T-helper 2 cell treated with Interferon-gamma antibody and Interleukin-4, amounts not matched to agents 5 μg/mL and 100 μg/mL, for 36 hours (primary cell): ENCODE results near the gene ADIPOR2.

Source experiments
- DNase-seq: peaks from one replicate; pipeline ENCODE4 v3.0.0; 2021; ENCODE audit warnings: low spot score
- H3K27ac Mint-ChIP-seq: one replicate; pipeline ENCODE4 v1.8.0; 2021; ENCODE audit warnings: mild to moderate bottlenecking, mixed read lengths
- H3K27me3 Mint-ChIP-seq: one replicate; pipeline ENCODE4 v1.8.0; 2021; ENCODE audit warnings: low read depth, mixed read lengths
- H3K36me3 Mint-ChIP-seq: one replicate; pipeline ENCODE4 v1.8.0; 2021; ENCODE audit warnings: low read depth, mixed read lengths
- H3K4me1 Mint-ChIP-seq: one replicate; pipeline ENCODE4 v1.8.0; 2021; ENCODE audit warnings: low read depth, mixed read lengths
- H3K4me3 Mint-ChIP-seq: one replicate; pipeline ENCODE4 v1.8.0; 2022; ENCODE audit warnings: mild to moderate bottlenecking, moderate library complexity, mixed read lengths
- H3K9me3 Mint-ChIP-seq: one replicate; pipeline ENCODE4 v1.8.0; 2021; ENCODE audit warnings: mixed read lengths

The ADIPOR2 gene

GRCh38 chr12:1769809-1770494 is 79.1 kb downstream of the ADIPOR2 start:
- Mint-ChIP-seq H3K36me3 (peaks cover 10% of the 10 kb centered on the region), H3K27ac (no peak overlapping the region), H3K27me3 (no peaks in the 10 kb centered on the region), H3K9me3 (no peaks in the 10 kb centered on the region), H3K4me1 (peaks cover 4% of the 10 kb centered on the region), H3K4me3 (no peak overlapping the region)
- DNase-seq: no peak

- DNase-seq: no peak
- Mint-ChIP-seq H3K4me1 (peaks cover 5% of the 10 kb centered on the region), H3K36me3 (peaks cover 26% of the 10 kb centered on the region), H3K27ac (no peak overlapping the region), H3K9me3 (no peaks in the 10 kb centered on the region), H3K27me3 (no peaks in the 10 kb centered on the region), H3K4me3 (no peak overlapping the region)
These were observed 83.2 kb downstream of the ADIPOR2 start for GRCh38 chr12:1773937-1774655.

GRCh38 chr12:1776170-1776921 is 85.5 kb downstream of the ADIPOR2 start:
- Mint-ChIP-seq H3K27me3 (no peaks in the 10 kb centered on the region), H3K4me3 (no peak overlapping the region), H3K27ac (no peak overlapping the region), H3K36me3 (peaks cover 32% of the 10 kb centered on the region), H3K9me3 (no peaks in the 10 kb centered on the region), H3K4me1 (peaks cover 9% of the 10 kb centered on the region)
- DNase-seq: no peak

GRCh38 chr12:1777798-1778197 is 86.9 kb downstream of the ADIPOR2 start:
- Mint-ChIP-seq H3K4me1 (peaks cover 9% of the 10 kb centered on the region), H3K4me3 (no peak overlapping the region), H3K9me3 (no peaks in the 10 kb centered on the region), H3K27ac (no peak overlapping the region), H3K27me3 (no peaks in the 10 kb centered on the region), H3K36me3 (peaks cover 32% of the 10 kb centered on the region)
- no peak for DNase-seq

- no peaks in the 10 kb centered on the region for H3K27me3 Mint-ChIP-seq
- H3K36me3 Mint-ChIP-seq: peaks cover 31% of the 10 kb centered on the region
- no peak overlapping the region for H3K27ac Mint-ChIP-seq
- H3K9me3 Mint-ChIP-seq: no peaks in the 10 kb centered on the region
- no peak overlapping the region for H3K4me3 Mint-ChIP-seq
- DNase-seq: no peak
- peaks cover 9% of the 10 kb centered on the region for H3K4me1 Mint-ChIP-seq
These were observed 88.0 kb downstream of the ADIPOR2 start for GRCh38 chr12:1778911-1779310.

- Mint-ChIP-seq H3K36me3 (peaks cover 28% of the 10 kb centered on the region), H3K27me3 (no peaks in the 10 kb centered on the region), H3K9me3 (no peaks in the 10 kb centered on the region), H3K4me3 (no peak overlapping the region), H3K4me1 (peaks cover 9% of the 10 kb centered on the region), H3K27ac (no peak overlapping the region)
- no peak for DNase-seq
These were observed 88.9 kb downstream of the ADIPOR2 start for GRCh38 chr12:1779783-1780182.

GRCh38 chr12:1781772-1782171 is 90.9 kb downstream of the ADIPOR2 start:
- no peak overlapping the region for H3K4me3 Mint-ChIP-seq
- H3K36me3 Mint-ChIP-seq: peaks cover 34% of the 10 kb centered on the region
- peaks cover 4% of the 10 kb centered on the region for H3K4me1 Mint-ChIP-seq
- H3K9me3 Mint-ChIP-seq: no peaks in the 10 kb centered on the region
- H3K27me3 Mint-ChIP-seq: no peaks in the 10 kb centered on the region
- H3K27ac Mint-ChIP-seq: no peak overlapping the region
- DNase-seq: no peak

DNA sequence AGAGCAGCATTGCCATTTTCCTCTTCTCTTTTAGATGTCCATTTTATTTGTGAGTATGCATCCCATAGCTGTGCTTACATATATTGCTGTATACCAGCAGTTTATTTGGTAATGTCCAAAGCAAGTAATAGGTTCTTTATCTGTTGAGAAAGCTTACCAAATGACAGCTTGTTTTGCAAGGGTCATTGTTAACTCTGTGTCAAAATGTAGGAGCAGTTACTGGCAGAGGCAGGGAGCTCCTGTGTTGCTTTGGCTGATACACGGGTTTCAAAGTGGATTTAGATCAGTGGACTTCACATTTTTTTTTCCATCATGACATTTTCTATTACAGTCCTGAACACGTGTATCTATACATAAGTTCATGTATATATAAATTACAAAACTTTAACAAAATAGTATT is 91.3 kb downstream of the ADIPOR2 start:
- Mint-ChIP-seq H3K4me3 (no peak overlapping the region), H3K27ac (no peak overlapping the region), H3K4me1 (peaks cover 4% of the 10 kb centered on the region), H3K27me3 (no peaks in the 10 kb centered on the region), H3K36me3 (peaks cover 34% of the 10 kb centered on the region), H3K9me3 (no peaks in the 10 kb centered on the region)
- DNase-seq: no peak

DNA sequence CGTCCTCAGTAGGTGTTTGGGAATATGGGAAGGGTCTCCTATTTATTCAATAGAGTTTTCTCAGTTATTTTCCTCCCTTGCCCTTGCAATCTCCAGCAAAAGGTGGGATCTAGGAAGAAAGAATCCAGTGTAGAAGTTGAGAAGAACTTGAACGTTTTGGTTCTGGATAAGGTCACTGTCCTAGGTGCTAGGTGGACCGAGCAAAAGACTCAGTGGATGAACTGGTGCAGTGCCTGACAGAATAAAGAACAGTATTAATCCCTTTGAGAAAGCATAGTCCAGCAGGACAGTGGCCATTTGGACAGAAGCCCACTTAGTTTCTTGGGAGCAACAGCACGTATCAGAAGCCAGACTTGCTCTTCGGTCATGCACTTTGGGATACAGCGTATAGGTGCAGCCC is 96.8 kb downstream of the ADIPOR2 start:
- no peak for DNase-seq
- Mint-ChIP-seq H3K27me3 (no peaks in the 10 kb centered on the region), H3K9me3 (no peaks in the 10 kb centered on the region), H3K4me1 (peaks cover 24% of the 10 kb centered on the region), H3K27ac (no peak overlapping the region), H3K36me3 (peaks cover 17% of the 10 kb centered on the region), H3K4me3 (no peak overlapping the region)

- H3K27me3 Mint-ChIP-seq: no peaks in the 10 kb centered on the region
- H3K9me3 Mint-ChIP-seq: no peaks in the 10 kb centered on the region
- H3K4me1 Mint-ChIP-seq: peaks cover 24% of the 10 kb centered on the region
- peaks cover 7% of the 10 kb centered on the region for H3K36me3 Mint-ChIP-seq
- H3K4me3 Mint-ChIP-seq: no peak overlapping the region
- H3K27ac Mint-ChIP-seq: no peak overlapping the region
- DNase-seq: no peak
These were observed 99.6 kb downstream of the ADIPOR2 start for GRCh38 chr12:1790444-1790843.

DNA sequence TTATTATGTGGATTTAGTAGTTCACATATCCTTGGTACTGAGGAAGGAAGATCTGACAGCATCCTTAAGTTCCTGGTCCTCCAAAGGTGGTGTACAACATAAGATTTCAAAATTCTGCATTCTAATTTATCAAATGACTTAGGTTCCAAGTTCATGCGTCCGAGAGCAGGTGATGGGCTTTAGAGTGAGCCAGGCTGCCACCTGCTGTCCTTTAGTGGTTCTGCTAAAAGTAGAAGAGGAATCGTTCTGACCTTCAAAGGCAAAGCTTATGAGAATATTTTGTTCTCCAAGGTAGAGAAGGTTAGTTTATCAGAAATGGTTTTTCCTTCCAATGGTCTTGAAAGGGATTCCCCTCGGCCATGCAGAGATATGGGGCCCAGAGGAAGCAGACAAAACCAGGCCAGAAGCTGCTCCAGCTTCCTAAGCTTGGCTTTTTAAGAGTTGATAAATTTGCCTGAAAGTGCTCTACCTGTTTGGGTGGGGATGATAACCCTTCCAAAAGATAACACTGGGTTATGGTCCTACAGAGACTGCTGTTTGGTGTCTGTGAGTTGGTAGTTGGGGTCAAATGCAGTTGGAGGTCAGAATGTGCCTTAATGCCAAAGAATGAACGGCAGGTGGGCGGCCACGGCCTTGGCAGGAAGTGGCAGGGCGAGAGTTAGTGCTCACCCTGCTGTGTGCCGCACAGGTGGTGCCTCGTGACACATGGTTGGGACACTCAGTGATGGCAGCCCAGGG is 100.4 kb downstream of the ADIPOR2 start:
- peak; percentile 51 for DNase-seq
- Mint-ChIP-seq H3K4me1 (peaks cover 30% of the 10 kb centered on the region), H3K27me3 (no peaks in the 10 kb centered on the region), H3K36me3 (peaks cover 2% of the 10 kb centered on the region), H3K27ac (peak overlapping the region; percentile 47), H3K9me3 (no peaks in the 10 kb centered on the region), H3K4me3 (peak overlapping the region; percentile 3)

DNA sequence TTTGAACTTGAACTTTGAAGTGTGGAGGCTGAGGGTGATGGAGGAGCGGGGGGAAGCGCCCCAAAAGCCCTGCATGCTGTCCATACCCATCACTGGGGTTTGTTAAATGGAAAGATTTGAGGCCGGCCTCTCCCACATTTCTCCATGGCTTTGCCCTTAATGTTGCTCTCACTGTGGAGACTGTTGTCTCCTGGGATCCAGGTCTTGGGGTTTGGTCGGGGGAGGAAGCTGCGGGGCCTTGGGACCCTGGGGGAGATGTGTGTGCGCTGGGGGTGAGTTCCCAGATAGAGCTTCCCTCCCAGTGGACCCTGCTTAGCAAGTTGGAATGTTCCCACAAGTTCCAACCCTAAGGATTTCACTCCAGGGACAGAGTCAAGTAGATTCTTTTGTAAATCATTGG is 101.5 kb downstream of the ADIPOR2 start:
- H3K9me3 Mint-ChIP-seq: no peaks in the 10 kb centered on the region
- H3K27me3 Mint-ChIP-seq: no peaks in the 10 kb centered on the region
- DNase-seq: no peak
- peaks cover 30% of the 10 kb centered on the region for H3K4me1 Mint-ChIP-seq
- no peak overlapping the region for H3K27ac Mint-ChIP-seq
- H3K36me3 Mint-ChIP-seq: peaks cover 1% of the 10 kb centered on the region
- no peak overlapping the region for H3K4me3 Mint-ChIP-seq

DNA sequence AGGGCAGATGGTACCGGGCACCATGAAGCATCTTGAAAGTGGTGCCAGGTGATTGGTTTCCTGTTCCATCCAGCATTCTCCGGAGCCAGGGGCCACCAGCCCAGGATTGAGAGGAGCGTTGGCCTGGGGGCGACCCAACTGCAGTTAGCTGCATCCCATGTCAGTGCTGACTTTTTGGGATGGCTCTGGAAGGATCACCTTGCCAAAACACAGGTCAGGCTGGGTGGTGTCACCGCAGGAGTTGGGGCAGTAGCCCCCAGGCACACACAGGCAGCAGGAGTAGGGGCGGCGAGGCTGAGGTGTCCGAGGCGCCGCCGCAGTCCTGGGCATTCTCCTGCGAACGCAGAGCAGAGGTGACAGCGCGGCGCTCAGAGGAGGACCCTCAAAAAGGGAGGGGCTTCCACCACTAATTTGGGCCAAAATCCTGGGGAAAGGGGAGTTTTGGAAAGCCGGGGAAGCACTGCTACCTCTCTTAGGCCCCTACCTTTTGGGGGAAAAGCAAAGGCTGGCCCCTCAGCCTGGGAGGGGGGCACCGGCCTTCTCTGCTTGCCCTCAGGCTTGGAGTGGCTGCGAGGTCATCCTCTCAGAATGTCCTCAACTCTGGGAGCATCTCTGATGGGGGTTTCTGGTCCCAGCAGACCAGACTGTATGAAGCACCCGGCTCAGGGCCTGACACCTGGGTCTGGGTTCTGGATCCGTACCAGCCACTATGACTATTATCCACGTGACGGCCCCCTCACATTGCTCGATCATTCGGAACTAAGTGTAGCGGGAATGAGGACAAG is 102.7 kb downstream of the ADIPOR2 start:
- DNase-seq: no peak
- Mint-ChIP-seq H3K27ac (no peak overlapping the region), H3K4me1 (peaks cover 30% of the 10 kb centered on the region), H3K27me3 (no peaks in the 10 kb centered on the region), H3K4me3 (no peak overlapping the region), H3K36me3 (no peaks in the 10 kb centered on the region), H3K9me3 (no peaks in the 10 kb centered on the region)
